ENCODE measurements around the gene AOPEP. TPM values are rescaled to one million over a fixed set of nuclear protein-coding genes. Genes with fewer than 3 reads are reported as not detected.
A peak's percentile ranks its signal among the peaks of the same experiment; 100 is the strongest.

Gene AOPEP
- polyA plus RNA-seq, 1 donor from 2014 or later = 10.0 TPM

- Histone ChIP-seq H3K4me2 (ENCODE audit: low read length) (no peak overlapping the region), H3K4me3 (ENCODE audit: low read length) (no peak overlapping the region), H3K27me3 (ENCODE audit: insufficient read depth, low read depth, low read length) (no peaks in the 10 kb centered on the region), H2AFZ (ENCODE audit: low read depth, low read length) (no peak overlapping the region), H4K20me1 (ENCODE audit: insufficient read depth) (no peaks in the 10 kb centered on the region), H3K27ac (ENCODE audit: low read length) (no peak overlapping the region), H3K36me3 (ENCODE audit: insufficient read depth, low read length) (peaks cover 10% of the 10 kb centered on the region), H3K9me3 (ENCODE audit: low read length) (no peaks in the 10 kb centered on the region), H3F3A (ENCODE audit: insufficient read depth, low read length, poor library complexity, severe bottlenecking) (no peaks in the 10 kb centered on the region), H3K79me2 (replicated peaks; ENCODE audit: insufficient read depth, low read length) (no peaks in the 10 kb centered on the region), H3K9ac (ENCODE audit: low read length) (no peak overlapping the region), H3K9me2 (ENCODE audit: insufficient read depth, low read length) (no peaks in the 10 kb centered on the region)
- TF ChIP-seq REST (IDR thresholded peaks at IDR 0.05; ENCODE audit: borderline replicate concordance) = no peak
- no peak for TF ChIP-seq SMC3 (conservative IDR thresholded peaks at IDR 0.05; ENCODE audit: poor library complexity)
- no peak for TF ChIP-seq EZH2 (IDR thresholded peaks at IDR 0.05; ENCODE audit: borderline replicate concordance, insufficient read depth, low read length, poor library complexity, severe bottlenecking)
- TF ChIP-seq CTCF (IDR thresholded peaks at IDR 0.05; ENCODE audit: poor library complexity, severe bottlenecking) = no peak
- no peak for TF ChIP-seq RAD21 (conservative IDR thresholded peaks at IDR 0.05)
- no peak for TF ChIP-seq TAF1 (IDR thresholded peaks at IDR 0.05; ENCODE audit: low read depth)
- no peak for TF ChIP-seq EP300 (conservative IDR thresholded peaks at IDR 0.05; ENCODE audit: poor library complexity, severe bottlenecking)
- TF ChIP-seq POLR2AphosphoS5 (IDR thresholded peaks at IDR 0.05) = no peak
- no peak for TF ChIP-seq MXI1 (conservative IDR thresholded peaks at IDR 0.05; ENCODE audit: poor library complexity, severe bottlenecking)
These were observed 19.5 kb downstream of the AOPEP start for GRCh38 chr9:94745806-94746540.

GRCh38 chr9:94746541-94747370, 20.3 kb downstream of the AOPEP start:
- Histone ChIP-seq H2AFZ (ENCODE audit: low read depth, low read length) (no peak overlapping the region), H3K4me3 (ENCODE audit: low read length) (no peak overlapping the region), H3K79me2 (replicated peaks; ENCODE audit: insufficient read depth, low read length) (no peaks in the 10 kb centered on the region), H3K27ac (ENCODE audit: low read length) (no peak overlapping the region), H4K20me1 (ENCODE audit: insufficient read depth) (no peaks in the 10 kb centered on the region), H3K36me3 (ENCODE audit: insufficient read depth, low read length) (peaks cover 10% of the 10 kb centered on the region), H3K27me3 (ENCODE audit: insufficient read depth, low read depth, low read length) (no peaks in the 10 kb centered on the region), H3K9me3 (ENCODE audit: low read length) (no peaks in the 10 kb centered on the region), H3K9me2 (ENCODE audit: insufficient read depth, low read length) (no peaks in the 10 kb centered on the region), H3F3A (ENCODE audit: insufficient read depth, low read length, poor library complexity, severe bottlenecking) (no peaks in the 10 kb centered on the region), H3K9ac (ENCODE audit: low read length) (no peak overlapping the region), H3K4me2 (ENCODE audit: low read length) (no peak overlapping the region)
- TF ChIP-seq POLR2AphosphoS5 (IDR thresholded peaks at IDR 0.05) (peak; percentile 38), RAD21 (conservative IDR thresholded peaks at IDR 0.05) (no peak)
